IPS-18c (cell line): Measurements from ENCODE around the gene RPL36.
"Not testable (repeated sequence)": the region's sequence is repeated elsewhere in the genome, so short reads cannot be mapped to it uniquely, and the experiment has no call there.

ENCODE experiments used
- H3K4me3 ChIP-seq: 2 replicates; pipeline ENCODE4 v1.7.0; 2013; ENCODE audit warnings: low read depth, mild to moderate bottlenecking, low read length, moderate library complexity; ENCODE audit not compliant: insufficient read depth
- H3K9me3 ChIP-seq: one replicate; pipeline ENCODE4 v1.6.1; 2013; ENCODE audit warnings: mild to moderate bottlenecking, low read length, moderate library complexity; ENCODE audit not compliant: control insufficient read depth, insufficient read depth

RPL36 gene

DNA sequence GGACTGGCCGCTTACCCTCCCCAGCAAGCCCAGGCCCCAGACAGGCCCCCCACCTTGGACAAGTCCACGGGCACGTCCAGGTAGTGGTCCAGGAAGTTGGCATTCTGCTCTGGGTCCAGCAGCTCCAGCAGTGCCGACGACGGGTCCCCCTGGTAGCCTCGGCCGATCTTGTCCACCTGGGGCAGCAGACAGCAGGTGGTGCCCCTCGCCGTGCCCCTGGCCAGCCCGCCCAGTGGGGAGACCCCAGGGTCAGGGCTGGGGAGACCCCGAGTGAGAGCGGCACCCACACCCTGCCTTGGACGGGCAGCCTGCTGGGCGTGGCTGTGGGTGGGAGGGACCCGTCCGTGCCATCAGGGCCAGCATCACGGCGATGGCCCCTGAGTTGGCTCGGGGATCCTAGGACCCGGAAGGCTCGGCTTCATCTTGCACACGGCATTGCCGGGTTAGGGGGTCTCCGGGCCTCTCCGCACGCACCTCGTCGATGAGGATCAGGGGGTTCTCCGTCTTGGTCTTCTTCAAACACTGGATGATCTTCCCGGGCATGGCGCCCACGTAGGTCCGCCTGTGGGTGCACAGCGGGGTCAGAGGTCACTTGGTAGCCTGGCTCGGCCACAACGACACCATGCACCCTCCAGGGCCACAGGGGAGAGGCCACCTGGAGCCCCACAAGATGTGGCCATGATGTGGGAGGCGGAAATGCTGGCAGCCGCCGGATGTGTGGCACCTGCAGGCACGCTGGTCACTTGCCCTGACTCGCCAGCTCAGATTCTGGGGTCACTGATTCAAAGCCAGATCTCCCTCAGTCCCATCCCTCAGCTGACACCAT is 6.3 kb downstream of the RPL36 start:
- no peak overlapping the region for H3K4me3 ChIP-seq
- no peaks in the 10 kb centered on the region for H3K9me3 ChIP-seq

DNA sequence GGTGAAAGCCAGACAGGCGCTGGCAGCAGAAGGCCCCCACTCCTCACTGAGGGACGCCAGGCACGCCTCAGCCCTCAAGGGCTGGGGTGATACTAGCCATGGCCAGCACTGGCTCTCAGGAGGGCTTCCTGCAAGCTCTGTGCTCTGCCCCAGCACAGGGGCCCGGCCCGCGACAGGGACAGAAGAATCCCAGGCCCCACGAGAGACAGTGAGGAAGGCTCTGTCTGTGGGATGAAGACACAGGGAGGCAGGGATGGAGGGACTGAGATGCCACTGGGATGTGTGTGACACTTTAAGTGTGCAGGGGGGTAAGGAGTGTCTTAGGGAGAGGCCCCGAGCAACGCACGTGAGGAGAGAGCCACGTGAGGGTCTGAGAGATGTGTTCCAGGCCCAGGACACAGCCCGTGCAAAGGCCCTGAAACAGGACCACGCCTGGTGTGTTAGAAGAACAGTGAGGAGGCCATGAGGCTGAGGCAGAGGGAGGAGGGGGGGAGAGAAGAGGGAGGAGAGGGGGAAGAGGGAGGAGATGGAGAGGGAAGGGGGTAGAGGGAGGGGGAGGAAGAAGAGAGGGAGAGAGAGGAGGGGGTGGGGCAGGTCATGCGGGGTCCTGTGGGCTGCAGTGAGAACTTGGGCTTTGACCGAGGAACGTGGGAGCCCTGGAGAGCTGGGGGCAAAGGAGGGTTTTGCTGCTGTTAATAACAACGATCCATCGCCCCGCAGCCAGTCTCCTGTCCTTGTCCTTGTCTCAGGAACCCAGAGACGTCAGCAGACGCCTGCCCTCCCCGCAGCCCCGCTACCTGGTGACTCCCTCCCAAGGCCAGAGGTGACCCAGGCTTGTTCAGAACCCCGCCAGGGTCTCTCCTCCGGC is 7.2 kb downstream of the RPL36 start:
- H3K4me3 ChIP-seq: no peak overlapping the region
- no peaks in the 10 kb centered on the region for H3K9me3 ChIP-seq

DNA sequence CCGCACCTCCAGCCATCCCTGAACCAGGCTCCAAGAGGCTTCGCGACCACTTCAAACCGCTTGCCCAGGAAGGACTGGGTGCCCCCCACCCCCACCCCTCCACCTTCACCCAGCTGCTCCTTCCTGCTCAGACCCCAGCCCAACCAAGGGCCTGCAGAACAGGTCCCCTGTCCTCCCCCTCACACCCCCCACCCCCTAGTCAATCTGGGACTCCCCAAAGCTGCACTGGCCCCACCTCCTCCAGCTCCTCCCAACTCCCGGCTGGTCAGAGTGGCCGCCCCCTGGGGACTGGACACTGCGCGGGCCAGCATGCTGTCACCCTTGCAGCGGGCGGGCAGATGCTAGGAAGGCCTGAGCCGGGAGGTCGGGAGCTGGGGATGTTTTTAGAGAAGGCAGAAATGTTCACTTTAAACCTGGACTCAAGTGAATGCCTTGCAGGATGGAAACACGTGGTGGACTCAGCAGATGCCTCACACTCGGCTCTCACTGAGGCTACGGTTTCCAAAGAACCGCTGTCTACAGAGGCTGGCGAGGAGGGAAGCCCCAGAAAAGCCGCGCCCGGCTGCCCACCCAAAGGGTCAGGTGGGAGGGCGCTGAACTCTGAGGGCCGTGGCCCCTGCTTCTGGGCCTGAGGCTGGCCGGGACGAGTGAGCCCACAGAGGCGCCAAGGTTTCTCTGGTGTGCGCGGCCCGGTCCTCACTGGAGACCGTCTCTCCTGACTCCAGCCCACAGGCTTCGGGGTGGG is 8.0 kb downstream of the RPL36 start:
- H3K9me3 ChIP-seq: no peaks in the 10 kb centered on the region
- H3K4me3 ChIP-seq: no peak overlapping the region

DNA sequence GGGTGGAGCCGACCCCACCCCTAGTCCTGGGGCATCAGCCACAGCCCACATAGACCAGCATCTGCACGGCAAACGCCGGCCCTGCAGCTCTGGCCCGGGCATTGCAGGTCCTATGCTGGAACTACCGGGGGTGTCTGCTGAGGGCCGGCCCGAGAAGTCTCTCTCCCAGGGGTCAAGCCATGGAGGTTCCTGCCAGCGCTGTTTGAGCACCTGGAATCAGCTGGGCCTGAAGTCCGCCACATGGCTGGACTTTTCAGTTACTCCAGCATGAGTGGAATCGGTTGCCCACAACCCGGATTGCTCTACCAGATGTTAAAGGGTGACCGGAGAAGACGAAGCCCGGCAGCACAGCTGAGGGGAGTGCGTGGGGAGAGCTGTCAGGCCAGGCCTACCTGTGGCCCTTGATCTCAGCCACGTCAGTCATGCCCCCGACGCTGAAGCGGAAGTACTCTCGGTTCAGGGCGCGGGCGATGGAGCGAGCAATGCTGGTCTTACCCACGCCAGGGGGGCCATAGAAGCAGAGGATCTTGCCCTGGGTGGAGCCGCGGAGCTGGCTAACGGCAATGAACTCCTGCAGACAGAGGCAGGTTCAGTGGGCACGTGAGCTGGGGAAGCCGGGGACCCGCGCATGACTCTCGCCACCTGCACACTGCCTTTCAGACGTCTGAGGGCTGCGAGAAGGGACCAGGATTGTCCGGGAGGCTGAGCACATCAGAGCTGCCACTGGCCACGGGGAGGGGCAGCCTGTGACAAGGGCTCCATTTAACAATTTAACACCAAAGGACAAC is 8.7 kb downstream of the RPL36 start:
- Histone ChIP-seq H3K9me3 (no peaks in the 10 kb centered on the region), H3K4me3 (no peak overlapping the region)

DNA sequence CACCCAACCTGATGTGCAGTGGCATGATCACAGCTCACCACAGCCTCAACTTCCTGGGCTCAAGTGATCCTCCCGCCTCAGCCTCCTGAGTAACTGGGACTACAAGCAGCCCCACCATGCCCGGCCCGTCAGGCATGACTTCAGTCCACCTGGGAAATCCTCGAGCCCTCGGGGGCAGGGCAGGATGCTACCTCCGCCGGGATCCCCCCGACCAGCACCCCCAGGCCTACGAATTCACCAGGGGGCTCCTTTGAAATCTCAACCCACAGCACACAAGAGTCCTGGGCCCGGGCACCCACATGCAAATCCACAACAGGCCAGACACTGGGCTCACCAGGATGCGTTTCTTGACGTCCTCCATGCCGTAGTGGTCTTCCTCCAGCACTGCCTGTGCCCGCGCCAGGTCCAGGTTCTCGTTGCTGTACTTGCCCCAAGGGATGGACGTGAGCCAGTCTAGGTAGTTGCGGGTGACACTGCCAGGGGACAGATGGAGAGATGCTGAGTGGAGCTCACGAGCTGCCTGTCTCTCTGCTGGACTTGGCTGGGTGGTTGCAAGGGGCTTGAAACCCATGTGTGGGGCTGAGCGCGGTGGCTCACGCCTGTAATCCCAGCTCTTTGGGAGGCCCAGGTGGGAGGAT is 10.5 kb downstream of the RPL36 start:
- no peaks in the 10 kb centered on the region for H3K9me3 ChIP-seq
- no peak overlapping the region for H3K4me3 ChIP-seq

DNA sequence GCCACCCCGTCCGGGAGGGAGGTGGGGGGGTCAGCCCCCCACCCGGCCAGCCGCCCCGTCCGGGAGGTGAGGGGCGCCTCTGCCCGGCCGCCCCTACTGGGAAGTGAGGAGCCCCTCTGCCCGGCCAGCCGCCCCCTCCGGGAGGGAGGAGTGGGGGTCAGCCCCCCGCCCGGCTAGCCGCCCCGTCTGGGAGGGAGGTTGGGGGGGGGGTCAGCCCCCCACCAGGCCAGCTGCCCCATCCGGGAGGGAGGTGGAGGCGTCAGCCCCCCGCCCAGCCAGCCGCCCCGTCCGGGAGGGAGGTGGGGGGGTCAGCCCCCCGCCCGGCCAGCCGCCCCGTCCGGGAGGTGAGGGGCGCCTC is 11.9 kb downstream of the RPL36 start:
- not testable (repeated sequence) for H3K9me3 ChIP-seq, H3K4me3 ChIP-seq

DNA sequence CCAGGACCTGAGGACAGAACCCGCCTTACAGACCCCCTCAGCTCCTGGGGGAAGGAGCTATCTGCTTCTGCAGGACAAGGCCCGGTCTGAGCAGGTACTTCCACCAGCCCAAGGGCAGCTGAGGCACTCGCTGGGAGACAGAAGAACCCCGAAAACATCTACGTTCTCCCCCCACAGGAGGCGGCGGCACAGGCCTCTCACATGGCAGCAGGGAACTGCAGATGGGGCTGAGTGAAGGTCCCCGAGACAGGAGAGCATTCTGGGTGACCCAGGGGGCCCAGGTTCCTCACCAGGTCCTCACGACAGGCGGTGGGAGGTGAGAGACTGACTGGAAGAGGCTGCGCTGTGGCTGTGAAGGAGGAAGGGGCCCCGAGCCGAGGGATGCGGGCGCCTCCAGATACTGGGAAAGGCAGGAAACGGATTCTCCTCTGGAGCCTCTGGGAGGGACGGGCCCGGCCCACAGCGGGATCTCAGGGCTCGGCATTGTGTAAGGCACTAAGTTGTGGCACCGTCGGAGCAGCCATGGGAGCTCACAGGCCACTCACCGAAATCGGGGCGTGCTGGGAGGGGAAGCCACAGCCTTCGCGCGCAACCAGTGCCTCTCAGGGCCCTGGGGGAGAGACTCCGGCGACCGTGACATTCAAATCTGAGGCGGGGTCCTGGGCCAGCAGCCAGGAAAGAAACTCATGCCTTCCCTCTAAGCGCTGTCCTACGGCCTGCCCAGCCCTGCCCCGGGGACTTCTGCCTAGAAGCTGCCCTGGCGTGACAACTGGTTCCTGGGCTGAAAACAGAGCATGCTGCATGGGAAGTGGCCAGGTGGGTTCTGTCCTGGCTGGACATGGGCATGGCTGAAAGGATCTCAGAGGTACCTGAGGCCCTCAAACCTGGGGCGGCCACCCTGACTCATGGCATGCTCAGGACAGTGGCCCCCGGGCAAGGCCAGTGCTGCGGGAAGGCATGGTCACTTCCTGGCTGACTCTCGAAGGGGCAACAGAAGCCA is 14.0 kb downstream of the RPL36 start:
- no peak overlapping the region for H3K4me3 ChIP-seq
- H3K9me3 ChIP-seq: no peaks in the 10 kb centered on the region

DNA sequence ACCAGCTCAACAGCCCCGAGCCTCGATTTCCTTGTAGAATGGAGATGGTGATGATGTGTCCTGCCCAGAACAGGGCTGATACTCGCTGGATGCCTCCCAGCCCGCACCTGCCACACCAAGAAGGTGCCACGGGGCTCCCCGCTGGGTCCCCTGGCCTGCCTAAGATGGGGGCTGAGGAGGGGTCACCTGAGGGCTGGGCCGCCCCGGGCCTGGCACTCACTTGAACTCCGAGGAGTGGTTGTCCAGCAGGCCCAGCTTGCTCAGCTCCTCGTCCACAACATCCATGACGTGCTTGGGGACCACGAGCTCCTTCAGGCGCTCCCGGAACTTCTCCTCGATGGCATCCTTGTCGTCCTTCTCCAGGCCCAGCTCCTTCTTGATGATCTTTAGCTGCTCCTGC is 15.5 kb downstream of the RPL36 start:
- no peak overlapping the region for H3K4me3 ChIP-seq

DNA sequence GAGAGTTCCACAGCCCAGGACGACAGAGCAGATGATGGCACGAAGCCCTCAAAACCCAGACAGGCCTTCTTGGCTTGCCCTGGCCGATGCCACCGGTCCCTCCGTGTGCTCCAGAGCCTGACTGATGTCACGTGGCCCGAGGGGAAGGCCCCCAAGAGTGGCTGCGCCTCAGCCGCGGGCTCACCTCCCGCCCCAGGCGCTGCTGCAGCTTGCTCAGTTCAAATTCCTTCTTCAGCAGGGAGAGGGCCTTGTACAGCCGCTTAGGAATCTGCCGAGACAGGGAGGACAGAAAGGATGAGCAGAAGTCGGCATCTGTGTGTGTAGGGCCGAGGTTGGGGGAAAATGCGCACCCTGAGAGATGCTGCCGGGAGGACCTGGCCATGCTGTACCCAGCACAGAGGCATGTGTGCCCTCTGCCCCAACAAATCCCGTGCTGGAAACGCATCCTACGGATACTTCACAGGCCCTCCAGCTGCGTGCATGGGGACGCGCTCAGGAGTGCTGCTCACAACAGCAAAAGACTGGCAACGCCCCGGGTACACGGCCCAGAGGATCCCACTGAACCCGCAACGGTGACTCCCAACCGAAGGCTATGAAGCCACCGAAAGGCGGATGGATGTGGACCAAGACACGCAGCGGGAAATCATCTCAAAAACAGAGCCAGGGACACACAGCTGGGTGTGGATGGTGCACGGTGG is 16.9 kb downstream of the RPL36 start:
- Histone ChIP-seq H3K9me3 (no peaks in the 10 kb centered on the region), H3K4me3 (no peak overlapping the region)

More for the DNA sequence above, 15.5 kb downstream of the RPL36 start:
- no peaks in the 10 kb centered on the region for H3K9me3 ChIP-seq

DNA sequence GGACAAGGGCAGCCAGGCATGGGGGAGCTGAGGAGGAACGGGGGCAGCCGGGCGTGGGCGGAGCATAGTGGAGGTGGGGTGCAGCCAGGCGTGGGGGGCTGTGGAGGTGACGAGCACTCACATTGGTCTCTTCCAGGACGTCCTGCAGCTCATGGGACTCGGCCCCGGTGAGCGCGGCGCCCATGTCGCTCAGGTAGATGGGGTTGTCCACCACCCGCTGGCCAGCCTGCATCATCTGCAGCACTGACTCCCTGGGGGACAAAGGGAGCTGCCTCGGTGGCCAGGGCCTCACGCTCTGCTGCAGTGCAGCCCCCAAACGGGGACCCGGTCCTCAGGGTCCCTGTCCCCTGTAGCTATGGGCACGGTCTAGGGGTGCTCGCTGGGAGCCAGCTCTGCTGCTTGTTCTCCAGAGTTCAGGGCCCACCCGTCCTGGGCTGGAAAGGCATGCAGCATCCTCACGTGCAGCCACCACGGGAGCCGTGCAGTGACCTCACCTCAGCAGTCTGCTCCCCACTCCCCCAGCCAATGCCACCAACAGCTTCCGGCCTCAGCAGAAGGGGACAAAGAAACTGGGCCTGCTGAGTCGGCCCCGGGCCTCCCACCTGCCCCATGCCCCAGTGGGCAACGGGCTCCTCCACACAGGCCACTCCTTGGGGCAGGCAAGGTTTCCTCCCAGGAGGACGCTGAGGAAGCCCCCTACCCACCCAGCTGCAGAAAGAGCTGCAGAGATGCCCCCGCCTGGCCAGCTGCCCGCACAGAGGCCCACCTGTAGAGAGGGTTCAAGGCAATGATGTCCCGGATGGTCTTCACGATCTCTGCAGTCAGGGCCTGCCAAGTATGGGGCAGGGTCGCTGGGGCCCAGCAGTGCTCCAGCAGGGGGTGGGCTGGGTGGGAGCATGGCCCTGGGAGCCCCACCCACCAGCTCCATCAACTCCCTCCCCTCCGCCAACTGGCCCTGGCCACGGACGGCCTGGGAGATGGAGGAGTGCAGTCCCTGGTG is 17.8 kb downstream of the RPL36 start:
- Histone ChIP-seq H3K9me3 (no peaks in the 10 kb centered on the region), H3K4me3 (no peak overlapping the region)

DNA sequence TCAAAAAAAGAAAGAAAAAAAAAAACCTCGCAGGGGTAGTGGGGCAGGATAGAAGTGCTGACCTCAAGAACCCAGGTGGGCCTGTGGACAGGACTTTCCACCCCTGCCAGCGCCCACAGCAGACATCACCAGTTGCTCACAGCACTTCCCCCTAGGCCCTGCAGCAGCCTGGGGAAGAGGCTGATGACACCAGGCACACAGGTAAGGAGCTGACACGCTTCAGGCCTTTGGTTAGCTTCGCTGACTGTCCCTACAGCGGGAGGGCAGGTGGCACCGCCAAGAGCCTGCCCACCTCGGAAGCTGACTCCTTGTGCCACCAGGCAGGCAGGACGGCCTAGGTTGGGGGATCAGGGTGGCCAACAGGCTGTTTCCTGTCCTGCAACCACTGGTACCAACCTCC is 20.9 kb downstream of the RPL36 start:
- H3K9me3 ChIP-seq: no peaks in the 10 kb centered on the region

DNA sequence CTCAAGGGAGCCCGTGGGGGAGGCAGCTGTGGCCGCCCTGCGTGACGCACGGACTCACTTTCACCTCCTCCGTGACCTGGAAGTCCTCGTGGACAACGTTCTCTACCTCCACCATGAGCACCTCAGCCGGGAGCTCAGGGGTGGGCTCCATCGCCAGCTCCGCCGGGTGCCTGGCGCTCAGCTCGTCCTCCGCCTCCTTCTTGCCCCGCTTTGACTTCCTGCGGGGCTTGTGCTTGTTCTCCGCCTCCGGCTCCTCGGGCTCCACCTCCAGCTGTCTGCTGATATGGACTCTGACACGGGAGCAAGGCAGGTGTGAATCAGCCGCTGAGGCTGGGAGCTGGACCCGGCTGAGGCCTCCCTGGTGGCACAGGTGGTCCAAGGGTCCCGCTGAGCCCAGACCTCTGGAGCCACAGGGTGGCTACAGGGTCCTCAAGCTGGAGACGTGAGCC is 21.6 kb downstream of the RPL36 start:
- Histone ChIP-seq H3K9me3 (no peaks in the 10 kb centered on the region), H3K4me3 (no peak overlapping the region)

More for the DNA sequence above, 20.9 kb downstream of the RPL36 start:
- no peak overlapping the region for H3K4me3 ChIP-seq

DNA sequence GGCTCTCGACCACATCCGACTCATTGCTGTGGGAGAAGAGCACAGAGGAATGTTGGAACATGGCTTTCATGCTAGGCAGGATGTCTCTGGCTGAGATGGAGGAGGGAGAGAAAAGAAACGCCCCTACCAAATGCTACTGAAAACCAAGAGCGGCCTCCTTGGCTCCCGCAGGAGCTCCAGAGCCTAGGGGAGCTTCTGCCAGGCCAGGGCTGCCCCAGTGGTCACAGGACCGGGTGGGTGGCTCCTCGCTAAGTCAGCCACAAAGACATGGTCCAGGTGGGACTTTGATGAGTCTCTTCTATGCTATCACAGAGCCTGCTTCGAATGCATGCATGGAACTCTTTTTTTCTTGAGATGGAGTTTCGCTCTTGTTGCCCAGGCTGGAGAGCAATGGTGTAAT is 23.1 kb downstream of the RPL36 start:
- Histone ChIP-seq H3K9me3 (no peaks in the 10 kb centered on the region), H3K4me3 (no peak overlapping the region)

DNA sequence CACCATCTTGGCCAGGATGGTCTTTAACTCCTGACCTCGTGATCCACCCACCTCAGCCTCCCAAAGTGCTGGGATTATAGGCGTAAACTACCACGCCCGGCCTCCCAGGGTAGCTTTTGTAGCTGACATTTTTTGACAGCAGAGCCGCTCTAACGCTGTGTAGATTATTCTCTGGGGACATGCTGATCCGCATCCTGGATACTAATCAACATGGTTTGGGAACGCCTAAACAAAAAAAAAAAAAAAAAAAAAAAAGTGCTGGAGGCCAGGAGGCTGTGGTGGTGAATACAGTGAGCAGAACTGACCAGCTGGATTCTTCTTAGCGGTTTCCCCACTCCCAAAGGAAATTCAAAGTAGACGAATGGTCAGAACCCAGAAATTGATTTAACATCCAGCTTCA is 24.7 kb downstream of the RPL36 start:
- H3K9me3 ChIP-seq: no peaks in the 10 kb centered on the region

More for the DNA sequence above, 24.7 kb downstream of the RPL36 start:
- no peak overlapping the region for H3K4me3 ChIP-seq
